Measurements from ENCODE around the gene TAF1A.
"Not testable (repeated sequence)": the region's sequence is repeated elsewhere in the genome, so short reads cannot be mapped to it uniquely, and the experiment has no call there.

The TAF1A gene

GRCh38 chr1:222617367-222617951, 27.7 kb upstream of the TAF1A start:
- TF ChIP-seq, protein P1, sequence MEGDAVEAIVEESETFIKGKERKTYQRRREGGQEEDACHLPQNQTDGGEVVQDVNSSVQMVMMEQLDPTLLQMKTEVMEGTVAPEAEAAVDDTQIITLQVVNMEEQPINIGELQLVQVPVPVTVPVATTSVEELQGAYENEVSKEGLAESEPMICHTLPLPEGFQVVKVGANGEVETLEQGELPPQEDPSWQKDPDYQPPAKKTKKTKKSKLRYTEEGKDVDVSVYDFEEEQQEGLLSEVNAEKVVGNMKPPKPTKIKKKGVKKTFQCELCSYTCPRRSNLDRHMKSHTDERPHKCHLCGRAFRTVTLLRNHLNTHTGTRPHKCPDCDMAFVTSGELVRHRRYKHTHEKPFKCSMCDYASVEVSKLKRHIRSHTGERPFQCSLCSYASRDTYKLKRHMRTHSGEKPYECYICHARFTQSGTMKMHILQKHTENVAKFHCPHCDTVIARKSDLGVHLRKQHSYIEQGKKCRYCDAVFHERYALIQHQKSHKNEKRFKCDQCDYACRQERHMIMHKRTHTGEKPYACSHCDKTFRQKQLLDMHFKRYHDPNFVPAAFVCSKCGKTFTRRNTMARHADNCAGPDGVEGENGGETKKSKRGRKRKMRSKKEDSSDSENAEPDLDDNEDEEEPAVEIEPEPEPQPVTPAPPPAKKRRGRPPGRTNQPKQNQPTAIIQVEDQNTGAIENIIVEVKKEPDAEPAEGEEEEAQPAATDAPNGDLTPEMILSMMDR (IDR thresholded peaks at IDR 0.05; ENCODE audit: insufficient read depth, low read depth, low read length, missing control alignments): no peak
- peak overlapping the region; percentile 48 for H3K4me3 ChIP-seq (ENCODE audit: low read length)
- DNase-seq (ENCODE audit: low read depth): peak; percentile 88

GRCh38 chr1:222616525-222616924, 26.8 kb upstream of the TAF1A start:
- TF ChIP-seq, protein P1 (IDR thresholded peaks at IDR 0.05; ENCODE audit: insufficient read depth, low read depth, low read length, missing control alignments): no peak
- H3K4me3 ChIP-seq (ENCODE audit: low read length): no peak overlapping the region
- peak; percentile 15 for DNase-seq (ENCODE audit: low read depth)

DNA sequence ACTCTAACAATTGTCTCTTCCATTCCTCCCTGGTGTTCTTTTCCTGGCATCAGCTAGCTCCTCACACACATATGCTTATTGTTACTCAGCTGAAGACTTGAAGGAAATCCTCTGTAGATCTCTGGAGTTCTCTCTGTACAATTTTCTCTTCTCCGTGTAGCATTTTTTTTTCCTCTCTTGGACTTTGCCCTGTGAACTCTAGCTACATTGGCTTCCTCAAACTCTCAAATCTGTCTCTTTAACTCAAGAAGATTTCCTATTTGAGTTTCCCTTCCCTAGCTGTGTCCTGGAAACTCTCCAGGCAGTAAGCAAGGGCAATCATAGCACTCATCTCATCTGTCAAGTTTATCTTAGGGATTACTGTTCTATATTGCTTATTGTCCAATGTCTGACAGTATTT, 23.9 kb upstream of the TAF1A start:
- H3K4me3 ChIP-seq (ENCODE audit: low read length): no peak overlapping the region
- DNase-seq (ENCODE audit: low read depth): no peak
- TF ChIP-seq, protein P1 (IDR thresholded peaks at IDR 0.05; ENCODE audit: insufficient read depth, low read depth, low read length, missing control alignments): no peak

DNA sequence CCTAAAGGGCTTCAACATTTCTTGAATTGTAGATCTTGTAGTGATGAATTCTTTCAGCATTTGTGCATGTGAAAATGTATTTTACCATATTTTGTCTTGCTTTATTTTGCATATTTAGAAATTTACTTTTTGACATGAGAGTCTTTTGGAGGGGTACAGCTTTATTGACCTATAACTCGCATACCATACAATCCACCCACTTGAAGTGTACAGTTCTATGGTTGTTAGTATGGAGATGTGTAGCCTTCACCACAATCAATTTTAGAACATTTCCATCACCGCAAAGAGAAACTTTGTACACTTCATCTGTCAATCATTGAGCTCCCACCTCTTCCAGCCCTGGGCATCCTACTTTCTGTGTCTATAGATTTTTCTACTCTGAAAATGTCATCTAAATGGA, 21.0 kb upstream of the TAF1A start:
- TF ChIP-seq, protein P1 (IDR thresholded peaks at IDR 0.05; ENCODE audit: insufficient read depth, low read depth, low read length, missing control alignments): no peak
- no peak overlapping the region for H3K4me3 ChIP-seq (ENCODE audit: low read length)
- no peak for DNase-seq (ENCODE audit: low read depth)

DNA sequence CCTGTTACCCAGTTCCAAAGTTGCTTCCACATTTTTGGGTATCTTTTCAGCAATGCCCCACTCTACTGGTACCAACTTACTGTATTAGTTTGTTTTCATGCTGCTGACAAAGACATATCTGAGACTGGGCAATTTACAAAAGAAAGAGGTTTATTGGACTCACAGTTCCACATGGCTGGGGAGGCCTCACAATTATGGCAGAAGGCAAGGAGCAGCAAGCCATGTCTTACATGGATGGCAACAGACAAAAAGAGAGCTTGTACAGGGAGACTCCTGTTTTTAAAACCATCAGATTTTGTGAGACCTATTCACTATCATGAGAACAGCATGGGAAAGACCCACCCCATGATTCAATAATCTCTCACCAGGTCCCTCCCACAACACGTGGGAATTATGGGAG, 19.4 kb upstream of the TAF1A start:
- H3K4me3 ChIP-seq (ENCODE audit: low read length); DNase-seq (ENCODE audit: low read depth): not testable (repeated sequence)

DNA sequence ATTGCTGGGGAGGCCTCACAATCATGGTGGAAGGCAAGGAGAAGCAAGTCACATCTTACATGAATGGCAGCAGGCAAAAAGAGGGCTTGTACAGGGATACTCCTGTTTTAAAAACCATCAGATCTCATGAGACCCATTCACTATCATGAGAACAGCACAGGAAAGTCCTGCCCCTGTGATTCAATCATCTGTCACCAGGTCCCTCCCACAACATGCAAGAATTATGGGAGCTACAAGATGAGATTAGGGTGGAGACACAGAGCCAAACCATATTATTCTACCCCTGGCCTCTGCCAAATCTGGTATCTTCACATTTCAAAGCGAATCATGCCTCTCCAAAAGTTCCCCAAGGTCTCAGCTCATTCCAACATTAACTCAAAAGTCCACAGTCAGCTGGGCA, 17.0 kb upstream of the TAF1A start:
- no peak overlapping the region for H3K4me3 ChIP-seq (ENCODE audit: low read length)
- TF ChIP-seq, protein P1 (IDR thresholded peaks at IDR 0.05; ENCODE audit: insufficient read depth, low read depth, low read length, missing control alignments): no peak
- DNase-seq (ENCODE audit: low read depth): peak; percentile 11

DNA sequence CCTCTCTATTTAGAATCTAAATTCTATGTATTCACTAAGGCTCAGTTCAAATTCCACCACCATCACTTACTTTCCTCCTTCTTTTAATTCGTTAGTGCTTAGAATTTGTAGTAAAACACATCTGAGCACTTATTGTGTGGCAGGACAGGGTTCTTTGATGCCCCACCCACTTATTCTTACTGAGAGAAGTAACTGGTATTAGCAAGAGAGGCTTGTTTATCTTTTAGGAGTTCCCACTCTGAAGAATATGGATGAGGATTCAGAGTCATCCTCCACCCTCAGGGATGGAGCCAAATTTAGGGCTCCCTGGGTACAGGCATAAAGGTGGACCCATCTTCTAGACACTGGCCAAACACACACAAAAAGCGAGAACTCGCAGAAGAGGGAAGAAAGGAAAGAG, 11.5 kb upstream of the TAF1A start:
- DNase-seq (ENCODE audit: low read depth): no peak
- TF ChIP-seq, protein P1 (IDR thresholded peaks at IDR 0.05; ENCODE audit: insufficient read depth, low read depth, low read length, missing control alignments): no peak
- no peak overlapping the region for H3K4me3 ChIP-seq (ENCODE audit: low read length)

Measured in epithelial cell of esophagus (primary cell).